ENCODE data around the gene POFUT2.
A peak's percentile ranks its signal among the peaks of the same experiment; 100 is the strongest.
"Not testable (repeated sequence)": the region's sequence is repeated elsewhere in the genome, so short reads cannot be mapped to it uniquely, and the experiment has no call there.

POFUT2 gene

DNA sequence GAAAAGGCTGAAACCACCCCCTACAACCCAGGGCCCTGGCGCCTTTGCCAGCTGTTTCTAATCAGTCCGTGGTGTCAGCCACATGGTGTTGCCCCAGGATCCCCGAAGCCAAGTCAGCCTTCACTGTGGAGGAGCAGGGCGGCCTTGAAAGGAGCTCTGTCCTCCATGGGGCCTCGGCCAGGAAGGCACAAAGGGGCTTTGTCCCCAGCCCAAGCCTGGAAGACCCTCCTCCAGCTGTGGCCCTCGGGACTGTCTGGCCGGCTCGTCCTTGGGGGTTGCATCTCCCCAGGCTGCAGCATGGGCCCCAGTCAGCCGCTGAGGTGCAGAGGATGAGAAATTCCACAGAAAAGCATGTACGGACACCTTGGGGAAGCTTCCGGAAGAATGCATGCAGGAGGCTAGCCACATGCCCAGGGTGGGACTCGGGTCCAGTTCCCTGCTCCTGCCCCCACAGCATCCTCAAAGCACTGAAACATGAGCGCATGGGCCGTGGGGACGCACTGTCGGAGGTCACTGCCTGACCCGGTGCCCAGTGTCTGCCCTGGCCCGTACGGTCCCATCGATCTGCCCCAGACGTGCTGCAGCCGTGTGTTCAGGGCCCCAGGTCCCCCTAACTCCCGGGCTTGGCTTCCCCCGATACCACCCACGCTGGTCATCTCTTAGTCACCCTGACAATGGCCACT lies 38.6 kb upstream of the POFUT2 start:
- DNase-seq (ENCODE audit: low spot score) = no peak

DNA sequence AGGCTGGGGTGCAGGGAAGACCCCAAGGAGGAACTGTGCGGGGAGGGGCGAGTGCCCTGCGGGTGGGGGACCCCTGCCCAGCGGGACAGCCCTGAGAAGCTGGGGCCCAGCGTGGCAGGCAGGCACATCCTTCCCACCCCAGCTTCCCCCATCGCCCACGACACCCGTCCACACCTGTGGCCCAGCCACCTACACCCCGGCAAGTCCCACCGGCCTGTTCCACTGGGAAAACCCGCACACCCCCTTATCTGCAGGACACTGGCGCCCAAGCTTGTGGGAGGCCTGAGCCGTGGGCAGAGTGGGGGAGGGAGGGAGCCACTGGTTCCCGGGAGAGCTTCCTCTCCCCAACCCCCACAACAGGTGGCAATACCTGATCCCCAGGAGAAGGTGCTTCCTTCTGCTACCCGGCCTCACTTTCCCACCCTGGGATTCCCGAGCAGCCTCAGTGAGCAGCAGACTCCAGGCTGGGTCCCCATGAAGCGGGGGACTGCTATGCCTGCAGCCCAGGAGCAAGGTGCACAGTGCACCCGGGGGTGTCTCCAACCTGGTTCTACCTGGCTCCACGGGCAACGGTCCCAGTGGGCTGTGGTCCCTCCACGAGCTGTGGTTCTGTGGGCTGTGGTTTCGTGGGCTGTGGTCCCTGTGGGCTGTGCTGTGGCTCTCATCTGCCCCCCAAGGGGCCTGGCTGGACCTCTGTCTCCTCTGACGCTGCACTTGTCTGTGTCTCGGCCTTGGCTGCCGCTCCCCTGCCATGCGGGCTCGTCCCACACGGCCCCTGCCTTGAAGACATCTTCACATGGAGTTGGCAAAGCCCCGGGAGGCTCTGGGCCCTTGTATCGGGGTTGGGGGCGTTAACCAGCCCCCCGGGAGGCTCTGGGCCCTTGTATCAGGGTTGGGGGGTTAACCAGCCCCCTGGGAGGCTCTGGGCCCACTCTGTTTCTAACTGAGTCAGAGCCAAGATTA lies 37.8 kb upstream of the POFUT2 start:
- no peak for DNase-seq (ENCODE audit: low spot score)

DNA sequence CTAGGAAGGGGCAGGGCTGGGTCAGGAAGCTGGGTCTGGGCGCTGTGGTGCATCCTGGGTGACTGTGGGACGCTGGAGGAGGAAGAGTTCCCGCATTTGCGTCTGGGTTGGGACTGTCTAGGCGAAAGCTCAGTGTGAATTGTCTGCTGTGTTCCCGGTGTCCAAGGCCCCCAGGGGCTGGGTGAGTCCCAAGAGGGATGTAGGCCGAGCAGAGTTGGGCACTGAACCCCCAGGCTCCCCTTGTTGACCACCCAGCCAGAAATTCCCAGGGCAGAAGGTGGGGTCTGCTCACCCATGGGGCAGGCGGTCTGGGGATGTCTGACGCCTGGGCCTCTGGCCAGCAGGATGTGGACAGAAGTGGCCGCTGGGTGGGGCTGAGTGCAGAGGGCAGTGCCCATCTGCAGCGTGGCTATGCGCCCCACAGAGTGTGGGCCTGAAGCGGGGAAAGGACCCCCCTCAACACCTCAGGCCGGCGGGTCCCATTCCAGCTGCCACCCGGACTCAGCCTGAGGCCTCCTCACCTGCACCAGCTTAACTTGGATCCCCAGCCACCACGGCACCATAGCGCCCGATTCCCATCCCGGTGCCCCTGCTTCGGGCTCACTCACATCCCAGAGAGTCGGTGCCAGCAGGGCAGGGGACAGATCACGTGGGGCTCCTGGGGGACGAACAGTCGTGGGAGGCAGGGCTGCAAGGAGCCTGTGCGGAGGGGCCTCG lies 37.0 kb upstream of the POFUT2 start:
- no peak for DNase-seq (ENCODE audit: low spot score)

DNA sequence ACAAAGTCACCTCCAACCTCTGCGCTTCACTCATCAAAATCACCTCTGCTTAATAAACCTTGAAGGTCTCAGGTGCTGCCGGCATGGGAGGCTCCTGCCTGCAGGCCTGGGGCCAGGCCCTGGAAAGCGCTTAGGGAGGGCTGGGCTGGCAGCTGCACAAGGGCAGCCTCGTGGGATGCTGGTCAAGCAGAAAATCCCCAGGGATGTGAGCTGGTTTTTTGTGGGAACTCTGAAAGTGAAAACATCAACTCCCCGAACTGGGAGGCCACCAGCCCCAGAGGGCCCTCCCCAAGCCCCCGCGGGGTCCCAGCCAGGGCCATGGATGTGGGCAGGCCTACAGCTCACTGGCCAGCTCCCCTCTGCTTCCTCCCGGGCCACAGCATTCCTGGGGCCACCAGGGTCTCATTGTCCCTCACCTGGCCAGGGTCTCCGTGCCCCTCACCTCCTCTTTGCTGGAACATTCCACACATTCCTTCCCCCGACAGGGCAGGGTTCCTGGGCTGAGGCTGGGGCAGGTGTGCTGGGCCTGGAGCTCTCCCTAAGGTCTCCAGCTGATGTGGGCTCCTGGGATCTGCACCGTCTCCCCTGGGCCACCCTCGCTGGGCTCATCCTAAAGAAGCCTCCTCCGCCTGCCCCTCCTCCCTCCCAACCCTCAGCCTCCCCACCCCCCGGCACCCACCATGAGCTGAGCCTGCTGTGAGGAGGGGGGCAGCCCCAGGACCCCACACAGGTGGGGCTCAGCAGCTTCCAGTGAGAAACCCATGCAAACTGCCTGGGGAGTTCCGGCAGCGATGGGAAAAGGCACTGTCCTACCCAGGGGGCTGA lies 36.0 kb upstream of the POFUT2 start:
- DNase-seq (ENCODE audit: low spot score) = peak; percentile 68

DNA sequence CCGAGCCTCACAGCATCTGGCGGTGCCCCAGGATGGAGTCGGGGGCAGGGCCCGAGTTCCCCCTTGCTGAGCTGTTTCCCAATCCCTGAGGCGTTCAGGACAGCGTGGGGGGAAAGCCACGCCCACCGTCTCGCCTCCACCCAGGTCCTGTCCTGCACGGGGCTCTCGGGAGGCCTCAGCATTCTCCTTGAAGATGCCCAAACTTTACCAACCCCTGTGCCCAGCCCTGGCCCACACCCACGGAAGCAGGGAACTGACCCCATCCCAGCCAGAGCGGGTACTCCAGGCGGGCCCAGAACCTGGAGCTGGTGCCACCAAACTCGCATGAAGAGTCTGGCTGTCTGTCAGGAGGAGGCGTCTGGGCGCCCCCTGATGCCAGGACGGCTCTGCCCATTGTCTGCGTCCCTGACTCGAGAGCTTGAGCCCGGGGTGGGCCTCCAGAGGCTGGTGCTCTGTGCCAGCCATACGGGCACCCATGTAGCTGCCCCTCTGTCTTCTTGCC lies 35.3 kb upstream of the POFUT2 start:
- no peak for DNase-seq (ENCODE audit: low spot score)

DNA sequence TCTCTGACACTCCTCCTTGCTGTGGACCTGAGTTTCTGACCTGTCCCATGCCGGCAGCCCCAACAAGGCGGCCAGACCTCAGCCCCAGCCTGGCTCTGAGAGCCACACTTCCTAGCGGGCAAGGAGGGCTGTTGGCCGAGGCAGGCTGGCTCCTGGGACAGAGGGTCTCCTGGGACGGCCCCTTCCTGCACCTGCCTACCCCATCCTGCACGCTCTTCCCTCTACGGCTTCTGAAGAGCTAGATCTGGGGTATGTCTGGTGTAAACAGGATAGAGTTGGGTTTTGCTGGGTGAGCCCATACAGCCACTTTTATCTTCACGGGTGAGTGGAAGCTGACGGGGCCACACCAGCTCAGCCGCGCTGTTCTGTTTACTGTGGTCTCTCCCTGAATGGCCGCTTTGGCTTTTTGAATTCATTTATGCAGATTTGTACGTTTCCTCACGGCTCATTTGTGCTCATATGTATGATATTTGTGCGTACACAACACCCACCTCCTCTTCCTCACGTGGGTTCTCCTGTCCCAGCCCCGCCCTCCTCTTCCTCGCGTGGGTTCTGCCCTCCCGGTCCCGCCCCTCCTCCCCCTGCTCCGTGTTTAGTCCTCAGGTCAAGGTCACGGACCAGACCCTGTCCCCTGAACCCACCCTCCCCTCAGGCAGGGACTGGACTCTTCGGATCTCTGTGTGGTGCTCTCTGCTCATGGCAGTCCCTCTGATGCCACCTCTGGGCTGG lies 34.7 kb upstream of the POFUT2 start:
- DNase-seq (ENCODE audit: low spot score) = no peak

DNA sequence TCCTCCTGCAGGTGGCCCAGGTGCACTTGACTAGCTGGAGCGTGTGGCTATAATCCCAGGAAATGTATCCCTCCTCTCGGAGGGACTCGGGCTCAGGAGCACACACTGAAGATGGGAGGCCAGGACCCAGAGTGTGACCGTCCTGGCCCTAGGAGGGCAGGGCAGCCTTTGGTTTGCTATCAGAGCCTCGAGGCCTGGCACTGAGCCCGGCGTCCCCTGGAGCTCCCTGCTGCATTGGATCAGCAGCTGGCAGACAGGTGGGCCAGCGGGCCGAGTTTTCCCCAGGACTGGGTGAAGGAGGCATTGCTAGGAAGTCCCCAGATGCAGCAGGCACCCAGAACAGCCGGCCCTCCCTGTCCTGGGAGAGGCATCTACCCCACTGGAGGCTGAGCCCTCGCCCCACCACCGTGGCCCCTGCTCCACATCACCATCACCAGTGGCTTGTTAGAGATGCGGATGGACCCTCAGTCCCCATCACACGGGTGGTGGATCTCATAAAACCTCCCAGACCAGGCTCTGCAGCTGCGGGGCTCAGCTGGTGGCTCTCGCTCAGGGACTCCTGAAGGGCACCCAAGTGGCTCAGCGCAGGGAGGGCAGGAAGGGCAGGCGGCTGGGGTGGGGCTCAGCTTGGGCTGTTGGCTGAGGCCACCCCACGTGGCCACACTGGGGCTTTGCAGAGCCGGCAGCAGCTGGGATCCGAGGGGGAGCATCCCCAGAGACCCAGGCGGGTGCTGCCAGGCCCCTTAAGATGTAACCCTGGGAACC lies 32.7 kb upstream of the POFUT2 start:
- peak; percentile 19 for DNase-seq (ENCODE audit: low spot score)

DNA sequence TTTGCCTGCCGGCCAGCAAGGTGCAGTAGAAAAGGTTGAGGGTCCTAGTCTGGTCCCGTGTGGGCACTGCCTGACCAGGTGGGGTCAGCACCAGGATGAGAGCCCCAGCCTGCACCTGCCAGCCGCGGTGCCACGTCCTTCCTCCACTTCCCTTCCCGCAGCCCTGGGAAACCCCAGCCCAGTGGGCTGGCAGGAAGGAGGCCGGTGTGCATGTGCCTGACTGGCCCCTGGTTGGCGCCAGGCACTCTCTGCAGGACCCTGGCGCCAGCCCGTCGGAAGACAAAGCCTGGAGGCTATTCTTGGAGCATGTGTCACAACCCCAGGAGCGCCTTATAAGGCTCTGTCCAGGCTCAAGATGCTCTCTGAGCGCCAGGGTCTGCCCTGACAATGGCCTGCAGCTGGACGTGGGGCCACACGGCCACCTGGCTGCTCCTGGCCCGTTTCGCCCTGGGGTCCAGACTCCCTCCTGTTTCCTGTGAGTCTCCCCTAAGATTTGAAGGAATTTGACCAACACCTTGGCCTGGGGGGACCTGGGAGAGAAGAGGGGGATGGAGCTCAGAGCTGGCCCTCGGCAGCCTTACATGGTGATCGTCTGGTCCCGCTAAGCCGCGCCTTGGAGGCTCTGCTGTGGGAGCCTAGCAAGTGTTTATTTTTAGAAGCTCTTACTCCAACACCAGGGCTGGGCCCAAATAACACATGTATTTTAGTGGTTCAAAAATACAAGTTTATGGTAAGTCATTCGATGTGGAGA lies 31.9 kb upstream of the POFUT2 start:
- DNase-seq (ENCODE audit: low spot score) = peak; percentile 34

DNA sequence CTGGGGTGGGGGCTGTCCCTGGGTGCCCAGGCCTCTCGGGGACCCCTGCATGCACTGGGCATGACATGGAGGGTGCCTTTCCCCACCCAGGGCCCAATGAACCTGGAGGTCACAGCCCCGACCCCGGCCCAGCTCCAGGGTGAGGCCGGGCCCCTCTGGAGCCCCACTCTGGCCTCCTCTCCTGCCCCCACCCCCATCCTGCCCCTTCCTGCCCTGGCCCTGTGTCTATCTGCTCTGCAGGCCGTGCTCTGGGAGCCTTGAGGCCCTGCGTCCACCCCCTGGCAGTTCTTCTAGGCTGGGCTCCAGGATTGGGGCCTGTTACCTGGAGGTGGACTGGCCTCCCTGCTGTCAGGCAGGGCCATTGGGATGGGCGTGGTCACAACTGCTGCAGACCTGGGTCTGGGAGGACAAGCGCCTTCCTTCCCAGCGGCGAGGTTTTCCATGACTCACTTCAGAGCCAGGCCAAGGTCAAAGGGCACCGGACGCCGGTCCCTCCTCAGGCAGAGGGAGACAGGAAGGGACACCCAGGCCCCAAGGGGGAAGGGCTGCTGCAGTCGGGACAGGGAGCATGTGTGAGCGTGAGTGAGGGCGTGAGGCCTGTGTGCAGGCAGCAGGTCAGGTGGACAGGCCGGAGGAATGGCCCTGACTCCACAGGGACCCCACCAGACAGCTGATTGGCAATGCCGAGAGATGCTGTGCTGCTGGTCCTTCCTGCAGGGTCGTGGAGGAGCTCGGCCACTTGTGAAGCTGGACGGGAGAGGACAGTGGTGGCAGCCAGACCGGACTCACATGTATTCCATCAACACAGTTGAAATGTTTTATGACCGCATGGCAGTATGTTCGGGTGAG lies 31.1 kb upstream of the POFUT2 start:
- DNase-seq (ENCODE audit: low spot score) = peak; percentile 60

DNA sequence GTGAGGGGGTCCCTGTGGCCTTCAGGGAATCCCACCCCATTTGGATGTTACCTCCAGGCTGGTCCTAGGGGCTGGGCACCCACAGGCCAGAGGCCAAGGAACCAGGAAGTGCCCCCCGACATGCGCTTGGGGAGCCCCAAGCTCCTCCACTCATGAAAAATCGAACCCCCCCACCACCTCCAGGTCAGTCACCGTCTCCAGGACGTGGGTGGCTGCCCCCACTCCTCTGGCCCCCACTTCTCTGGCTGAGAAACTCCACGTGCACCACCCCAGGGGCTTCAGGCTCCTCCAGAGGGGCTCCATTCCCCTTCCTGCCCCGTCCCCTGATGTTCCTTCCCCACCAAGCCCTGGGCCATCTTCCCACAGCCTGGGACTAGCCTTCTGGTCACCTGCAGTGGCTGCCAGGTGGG lies 30.5 kb upstream of the POFUT2 start:
- DNase-seq (ENCODE audit: low spot score) = no peak

DNA sequence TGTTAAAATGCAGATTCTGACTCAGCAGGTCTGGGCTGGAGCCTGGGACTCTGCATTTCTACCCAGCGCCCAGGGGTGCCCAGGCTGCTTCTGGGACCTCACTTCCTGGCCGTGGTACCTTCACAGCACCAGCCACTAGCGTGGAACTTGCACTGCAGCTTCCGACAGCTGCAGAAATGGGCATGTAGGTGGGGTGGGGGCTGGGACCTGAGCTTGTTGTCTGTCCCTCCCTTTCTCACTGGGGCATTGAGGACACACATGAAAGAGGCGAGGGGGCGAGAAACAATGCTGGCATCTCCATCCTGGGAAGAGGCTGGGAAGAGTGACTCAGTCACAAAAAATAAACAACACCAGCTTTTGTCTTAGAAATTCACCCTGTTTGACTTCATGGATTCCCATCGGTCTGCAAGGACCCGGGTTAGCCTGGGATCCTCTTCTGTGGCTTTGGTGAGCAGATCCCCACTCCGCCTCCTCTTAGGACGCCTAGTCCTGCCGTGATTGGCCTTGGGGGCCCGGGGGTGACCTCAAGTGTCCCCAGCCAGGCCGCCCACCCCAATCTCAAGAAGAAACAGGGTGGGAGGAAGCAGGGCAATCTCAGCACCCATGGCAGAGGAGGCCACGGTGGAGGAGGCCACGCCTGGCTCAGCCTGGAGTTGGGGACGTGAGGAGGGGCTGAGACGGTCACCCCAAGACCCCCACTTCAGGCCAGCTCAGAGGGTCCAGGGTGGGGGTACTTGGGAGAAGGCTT lies 29.9 kb upstream of the POFUT2 start:
- DNase-seq (ENCODE audit: low spot score) = no peak

DNA sequence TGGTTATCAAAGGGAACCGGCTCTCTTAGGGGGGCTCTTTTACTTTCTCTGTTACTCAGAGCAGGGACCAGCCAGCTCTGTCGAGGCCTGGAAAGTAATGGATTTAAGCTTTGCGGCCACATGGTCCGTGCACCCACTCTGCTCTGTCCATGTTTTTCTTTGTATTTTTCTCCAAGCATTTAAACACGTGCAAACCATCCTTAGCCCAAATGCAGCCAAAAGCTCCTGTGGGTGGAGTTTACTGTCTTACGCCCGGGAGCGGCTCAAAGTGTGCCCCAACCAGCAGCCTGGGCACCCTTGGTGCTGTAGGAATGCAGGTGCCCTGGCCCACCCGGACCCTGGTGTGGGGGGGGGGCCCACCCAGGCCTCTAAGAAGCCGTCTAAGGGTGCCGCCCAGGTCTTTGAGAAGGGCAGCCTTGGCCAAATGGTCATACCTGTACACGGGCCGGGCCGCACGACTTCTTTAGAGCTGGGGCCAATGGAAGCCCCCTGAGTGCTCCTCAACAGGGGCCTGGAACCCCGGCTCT lies 29.2 kb upstream of the POFUT2 start:
- DNase-seq (ENCODE audit: low spot score) = no peak

DNA sequence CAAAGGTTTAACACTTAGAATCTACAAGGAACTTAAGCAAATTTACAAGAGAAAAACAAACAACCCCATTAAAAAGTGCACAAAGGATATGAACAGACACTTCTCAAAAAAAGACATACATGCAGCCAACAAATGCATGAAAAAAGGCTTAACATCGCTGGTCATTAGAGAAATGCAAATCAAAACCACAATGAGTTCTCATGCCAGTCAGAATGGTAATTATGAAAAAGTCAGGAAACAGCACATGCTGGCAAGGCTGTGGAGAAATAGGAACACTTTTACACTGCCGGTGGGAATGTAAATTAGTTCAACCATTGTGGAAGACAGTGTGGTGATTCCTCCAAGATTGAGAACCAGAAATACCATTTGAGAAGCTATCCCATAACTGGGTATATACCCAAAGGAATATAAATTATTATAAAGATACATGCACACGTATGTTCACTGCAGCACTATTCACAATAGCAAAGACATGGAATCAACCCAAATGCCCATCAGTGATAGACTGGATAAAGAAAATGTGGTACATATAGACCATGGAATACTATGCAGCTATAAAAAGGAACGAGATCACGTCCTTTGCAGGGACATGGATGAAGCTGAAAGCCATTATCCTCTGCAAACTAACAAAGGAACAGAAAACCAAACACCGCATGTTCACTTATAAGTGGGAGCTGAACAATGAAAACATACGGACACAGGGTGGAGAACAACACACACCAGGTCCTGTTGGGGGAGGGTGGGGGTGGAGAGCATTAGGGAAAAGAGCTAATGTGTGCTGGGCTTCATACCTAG lies 28.2 kb upstream of the POFUT2 start:
- DNase-seq (ENCODE audit: low spot score) = not testable (repeated sequence)

DNA sequence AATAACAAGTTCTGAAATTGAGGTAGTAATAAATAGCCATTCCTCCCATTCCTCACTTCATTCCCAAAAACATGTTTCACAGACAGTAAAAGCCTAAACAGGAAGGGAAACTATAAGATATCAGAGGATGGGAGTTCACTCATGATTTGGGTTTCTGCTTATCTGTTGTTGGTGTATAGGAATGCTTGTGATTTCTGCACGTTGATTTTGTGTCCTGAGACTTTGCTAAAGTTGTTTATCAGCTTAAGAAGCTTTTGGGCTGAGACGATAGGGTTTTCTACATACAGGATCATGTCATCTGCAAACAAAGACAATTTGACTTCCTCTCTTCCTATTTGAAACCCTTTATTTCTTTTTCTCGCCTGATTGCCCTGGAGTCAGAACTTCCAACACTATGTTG lies 26.0 kb upstream of the POFUT2 start:
- DNase-seq (ENCODE audit: low spot score) = no peak

DNA sequence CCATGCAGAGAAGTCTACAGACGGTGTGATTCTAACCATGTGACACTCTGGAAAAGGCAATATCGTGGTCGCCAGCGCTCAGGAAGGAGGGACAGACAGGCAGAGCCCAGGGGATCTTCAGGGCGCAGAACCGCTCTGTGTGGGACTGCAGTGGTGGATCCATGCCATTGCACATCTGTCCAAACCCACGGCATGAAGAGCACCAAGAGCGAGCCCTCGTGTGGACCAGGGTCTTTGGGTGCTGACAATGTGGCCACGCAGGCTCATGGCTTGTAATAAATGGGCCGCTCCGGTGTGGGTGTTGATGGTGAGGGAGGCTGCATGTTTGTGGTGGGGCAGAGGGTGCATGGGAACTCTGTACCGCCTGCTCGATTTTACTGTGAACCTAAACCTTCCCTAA lies 25.3 kb upstream of the POFUT2 start:
- no peak for DNase-seq (ENCODE audit: low spot score)

DNA sequence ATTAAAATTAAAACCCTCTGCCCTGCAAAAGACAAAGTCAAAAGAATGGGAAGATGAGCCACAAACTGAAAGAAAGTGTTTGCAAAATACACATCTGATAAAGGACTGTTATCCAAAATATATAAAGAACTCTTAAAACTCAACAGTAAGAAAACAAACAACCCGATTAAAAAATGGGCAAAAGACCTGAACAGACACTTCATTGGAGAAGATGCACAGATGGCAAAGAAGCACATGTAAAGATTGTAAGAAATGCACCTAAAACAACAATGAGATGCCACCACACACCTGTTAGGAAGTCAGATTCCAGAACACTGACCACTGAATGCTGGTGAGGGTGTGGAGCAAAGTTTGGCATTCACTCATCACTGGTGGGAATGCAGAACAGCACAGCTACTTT lies 24.6 kb upstream of the POFUT2 start:
- no peak for DNase-seq (ENCODE audit: low spot score)

DNA sequence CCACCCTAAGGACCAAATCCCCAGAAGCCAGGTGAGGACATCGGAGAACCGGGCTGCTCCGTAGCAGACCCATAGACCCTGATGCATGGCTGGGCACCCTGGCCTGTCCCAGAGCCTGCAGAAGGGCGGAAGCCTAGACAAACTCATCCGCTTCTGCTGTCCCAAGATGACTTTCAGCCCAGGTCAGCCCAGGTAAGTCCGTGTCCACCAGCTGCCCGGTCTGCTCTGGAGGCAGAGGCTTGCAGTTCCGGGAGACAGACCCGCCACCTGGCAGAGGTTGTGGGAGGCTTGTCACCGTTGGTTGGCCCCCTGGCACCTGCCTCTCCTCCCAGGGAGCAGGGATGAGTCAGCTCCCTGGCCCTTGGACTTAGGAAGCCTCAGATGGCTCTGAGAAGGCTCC lies 22.8 kb upstream of the POFUT2 start:
- no peak for DNase-seq (ENCODE audit: low spot score)
